Caco-2 (cell line): ENCODE results near the gene PJVK. TPM values are rescaled to one million over a fixed set of nuclear protein-coding genes. Genes with fewer than 3 reads are reported as not detected.

Experiments
- BruUV-seq: library from RNA; stranded (reverse); fragments of 400-500 nt; replicated peaks from 2 replicates; lab custom pipeline; 2021; lab: Mats Ljungman, UMichigan
- CTCF ChIA-PET: fragments of 300-600 bp; sonication (Branson Sonifier 250); formaldehyde crosslinking; loops from one replicate; lab custom pipeline; 2022; ENCODE audit warnings: antibody characterized with exemption; lab: Charles Lee
- POLR2A ChIA-PET: fragments of 300-600 bp; sonication (Branson Sonifier 250); formaldehyde crosslinking; loops from one replicate; lab custom pipeline; 2022; ENCODE audit warnings: antibody characterized with exemption; lab: Charles Lee
- DNase-seq, 2 experiments: peaks; one replicate each; pipeline versions ENCODE4 v3.0.0 to v3.0.0-alpha.2; 2020 to 2022
- H3K27me3 ChIP-seq: replicated peaks from 2 replicates; pipeline ENCODE4 v1.6.0; 2011; ENCODE audit warnings: low read length; ENCODE audit not compliant: control insufficient read depth, insufficient read depth
- H3K36me3 ChIP-seq: 2 replicates; pipeline ENCODE4 v1.5.1; 2011; ENCODE audit warnings: low read length; ENCODE audit not compliant: control insufficient read depth, insufficient read depth
- H3K4me1 ChIP-seq: fragments of 250-450 bp; sonication (Bioruptor Pico); 2 replicates; pipeline ENCODE4 v1.5.1; 2020; ENCODE audit warnings: mild to moderate bottlenecking
- H3K4me3 ChIP-seq: 2 replicates; pipeline ENCODE4 v1.5.1; 2011; ENCODE audit warnings: low read depth, mild to moderate bottlenecking, control low read depth, low read length
- H3K9me3 ChIP-seq: fragments of 250-450 bp; sonication (Bioruptor Pico); 2 replicates; pipeline ENCODE4 v1.5.1; 2020; ENCODE audit warnings: mild to moderate bottlenecking, moderate library complexity
- H3K27ac Mint-ChIP-seq: one replicate; pipeline ENCODE4 v1.8.0; 2022; ENCODE audit warnings: mixed read lengths; ENCODE audit not compliant: unreplicated experiment
- H3K27me3 Mint-ChIP-seq: one replicate; pipeline ENCODE4 v1.8.0; 2022; ENCODE audit warnings: mixed read lengths; ENCODE audit not compliant: insufficient read depth, unreplicated experiment
- H3K36me3 Mint-ChIP-seq: one replicate; pipeline ENCODE4 v1.8.0; 2022; ENCODE audit warnings: mild to moderate bottlenecking, mixed read lengths; ENCODE audit not compliant: insufficient read depth, unreplicated experiment
- H3K4me1 Mint-ChIP-seq: one replicate; pipeline ENCODE4 v1.8.0; 2022; ENCODE audit warnings: low read depth, mixed read lengths; ENCODE audit not compliant: unreplicated experiment
- H3K4me3 Mint-ChIP-seq: one replicate; pipeline ENCODE4 v1.8.0; 2022; ENCODE audit warnings: mild to moderate bottlenecking, moderate library complexity, mixed read lengths; ENCODE audit not compliant: unreplicated experiment
- H3K9me3 Mint-ChIP-seq: one replicate; pipeline ENCODE4 v1.8.0; 2022; ENCODE audit warnings: mixed read lengths; ENCODE audit not compliant: unreplicated experiment
- CTCF ChIP-seq, 2 experiments: fragments of 200-600 bp in 1 of 2; IDR thresholded peaks; 1 replicate in 1 of 2; 2 replicates in 1 of 2; pipeline versions ENCODE4 v1.5.1 to v1.8.0; 2011 to 2022; ENCODE audit warnings: antibody characterized with exemption in 1 of 2, control low read depth in 1 of 2, inconsistent platforms in 1 of 2, low read depth in 1 of 2, low read length in 1 of 2, mild to moderate bottlenecking in 1 of 2, moderate library complexity in 1 of 2; ENCODE audit not compliant: insufficient read depth in 1 of 2, severe bottlenecking in 1 of 2, unreplicated experiment in 1 of 2
- intact Hi-C: fragments of 100-400 bp; cut with micrococcal nuclease; formaldehyde crosslinking; loops from one replicate; pipeline ENCODE4 v1.10.0; 2022; ENCODE audit not compliant: unreplicated experiment
- total RNA-seq: library from RNA; stranded (reverse); gene quantifications from 2 replicates; pipeline ENCODE4 v1.2.3, GENCODE V29; 2022

The PJVK gene
- total RNA-seq, 1 experiment from 2014 or later, result 2.9 TPM

GRCh38 chr2:178506949-178507348 is 55.8 kb downstream of the PJVK start:
- Histone ChIP-seq H3K27me3 (no peaks in the 10 kb centered on the region), H3K4me3 (no peak overlapping the region), H3K9me3 (no peaks in the 10 kb centered on the region), H3K4me1 (no peaks in the 10 kb centered on the region), H3K36me3 (no peaks in the 10 kb centered on the region)
- H3K9me3 Mint-ChIP-seq, result no peaks in the 10 kb centered on the region
- intact Hi-C loops, result no loop called here
- H3K4me3 Mint-ChIP-seq, result no peak overlapping the region
- no peak for DNase-seq
- no TSS peak for BruUV-seq
- H3K36me3 Mint-ChIP-seq, result peaks cover 11% of the 10 kb centered on the region
- H3K4me1 Mint-ChIP-seq, result no peaks in the 10 kb centered on the region
- TF ChIP-seq CTCF (IDR thresholded peaks at IDR 0.05; ENCODE audit: insufficient read depth in 1 of 2, low read depth in 1 of 2, low read length in 1 of 2, severe bottlenecking in 1 of 2, unreplicated experiment in 1 of 2), result no peak
- H3K27ac Mint-ChIP-seq, result no peak overlapping the region
- ChIA-PET CTCF (no interaction called here), POLR2A (no interaction called here)
- no peaks in the 10 kb centered on the region for H3K27me3 Mint-ChIP-seq

- no peaks in the 10 kb centered on the region for H3K36me3 ChIP-seq
- Mint-ChIP-seq H3K27me3 (no peaks in the 10 kb centered on the region), H3K27ac (no peak overlapping the region), H3K4me1 (no peaks in the 10 kb centered on the region), H3K4me3 (no peak overlapping the region), H3K9me3 (no peaks in the 10 kb centered on the region), H3K36me3 (peaks cover 6% of the 10 kb centered on the region)
- BruUV-seq, result no TSS peak
- intact Hi-C loops, result no loop called here
- H3K9me3 ChIP-seq, result no peaks in the 10 kb centered on the region
- TF ChIP-seq CTCF (IDR thresholded peaks at IDR 0.05; ENCODE audit: insufficient read depth in 1 of 2, low read depth in 1 of 2, low read length in 1 of 2, severe bottlenecking in 1 of 2, unreplicated experiment in 1 of 2), result no peak
- ChIA-PET POLR2A (no interaction called here), CTCF (no interaction called here)
- H3K4me3 ChIP-seq, result no peak overlapping the region
- no peaks in the 10 kb centered on the region for H3K4me1 ChIP-seq
- DNase-seq, result no peak
- H3K27me3 ChIP-seq, result no peaks in the 10 kb centered on the region
These were observed 57.5 kb downstream of the PJVK start for GRCh38 chr2:178508646-178509045.

- Histone ChIP-seq H3K27me3 (no peaks in the 10 kb centered on the region), H3K4me1 (no peaks in the 10 kb centered on the region), H3K9me3 (no peaks in the 10 kb centered on the region), H3K4me3 (no peak overlapping the region), H3K36me3 (no peaks in the 10 kb centered on the region)
- Mint-ChIP-seq H3K27ac (no peak overlapping the region), H3K27me3 (no peaks in the 10 kb centered on the region), H3K9me3 (no peaks in the 10 kb centered on the region), H3K36me3 (peaks cover 16% of the 10 kb centered on the region), H3K4me3 (no peak overlapping the region), H3K4me1 (no peaks in the 10 kb centered on the region)
- no peak for DNase-seq
- CTCF ChIA-PET, result no interaction called here
- POLR2A ChIA-PET, result no interaction called here
- no TSS peak for BruUV-seq
- no peak for TF ChIP-seq CTCF (IDR thresholded peaks at IDR 0.05; ENCODE audit: insufficient read depth in 1 of 2, low read depth in 1 of 2, low read length in 1 of 2, severe bottlenecking in 1 of 2, unreplicated experiment in 1 of 2)
- intact Hi-C loops, result no loop called here
These were observed 59.2 kb downstream of the PJVK start for GRCh38 chr2:178510384-178510783.

Other genes starting within 250 kb of the PJVK start
- 58.3 and 60.2 TPM in 2 replicates for gene PRKRA, start 203 bp upstream of the PJVK start, total RNA-seq
- 1.3 and 2.4 TPM in 2 replicates for gene FKBP7, start 27.2 kb downstream of the PJVK start, total RNA-seq
- gene PLEKHA3, start 29.1 kb downstream of the PJVK start, total RNA-seq, result 16.9 and 18.5 TPM in 2 replicates